ENCODE data around the gene AQP12A.

AQP12A gene

GRCh38 chr2:240724431-240724830, 32.8 kb downstream of the AQP12A start:
- no peak for FAIRE-seq
- DNase-seq (ENCODE audit: insufficient read length, low spot score) = no peak
- TF ChIP-seq, protein P1, sequence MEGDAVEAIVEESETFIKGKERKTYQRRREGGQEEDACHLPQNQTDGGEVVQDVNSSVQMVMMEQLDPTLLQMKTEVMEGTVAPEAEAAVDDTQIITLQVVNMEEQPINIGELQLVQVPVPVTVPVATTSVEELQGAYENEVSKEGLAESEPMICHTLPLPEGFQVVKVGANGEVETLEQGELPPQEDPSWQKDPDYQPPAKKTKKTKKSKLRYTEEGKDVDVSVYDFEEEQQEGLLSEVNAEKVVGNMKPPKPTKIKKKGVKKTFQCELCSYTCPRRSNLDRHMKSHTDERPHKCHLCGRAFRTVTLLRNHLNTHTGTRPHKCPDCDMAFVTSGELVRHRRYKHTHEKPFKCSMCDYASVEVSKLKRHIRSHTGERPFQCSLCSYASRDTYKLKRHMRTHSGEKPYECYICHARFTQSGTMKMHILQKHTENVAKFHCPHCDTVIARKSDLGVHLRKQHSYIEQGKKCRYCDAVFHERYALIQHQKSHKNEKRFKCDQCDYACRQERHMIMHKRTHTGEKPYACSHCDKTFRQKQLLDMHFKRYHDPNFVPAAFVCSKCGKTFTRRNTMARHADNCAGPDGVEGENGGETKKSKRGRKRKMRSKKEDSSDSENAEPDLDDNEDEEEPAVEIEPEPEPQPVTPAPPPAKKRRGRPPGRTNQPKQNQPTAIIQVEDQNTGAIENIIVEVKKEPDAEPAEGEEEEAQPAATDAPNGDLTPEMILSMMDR (IDR thresholded peaks at IDR 0.05; ENCODE audit: insufficient read depth, missing control alignments) = no peak

DNA sequence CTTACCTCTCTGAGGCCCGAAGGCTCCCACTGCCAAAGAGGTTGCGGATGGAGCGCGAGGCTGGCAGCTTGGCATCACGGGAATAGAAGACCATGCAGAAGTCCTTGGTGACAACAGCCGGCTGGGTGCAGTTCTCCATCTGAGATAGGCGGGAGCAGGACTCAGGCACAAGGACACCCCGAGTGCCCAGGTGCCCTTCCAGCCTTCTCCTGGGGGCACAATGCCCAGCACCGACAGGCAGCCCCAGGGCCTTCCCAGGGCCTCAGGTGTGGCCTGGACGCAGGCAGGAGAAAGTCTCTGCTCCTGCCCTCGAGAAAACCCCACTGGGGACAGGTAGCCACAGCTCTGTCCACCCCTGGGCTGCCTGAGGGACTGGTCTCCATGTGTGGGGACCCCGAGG, 33.6 kb downstream of the AQP12A start:
- TF ChIP-seq, protein P1 (IDR thresholded peaks at IDR 0.05; ENCODE audit: insufficient read depth, missing control alignments) = no peak
- DNase-seq (ENCODE audit: insufficient read length, low spot score) = no peak
- no peak for FAIRE-seq

- TF ChIP-seq, protein P1 (IDR thresholded peaks at IDR 0.05; ENCODE audit: insufficient read depth, missing control alignments) = no peak
- FAIRE-seq (no peak), DNase-seq (ENCODE audit: insufficient read length, low spot score) (no peak)
Observed at GRCh38 chr2:240725671-240726070, 34.0 kb downstream of the AQP12A start.

DNA sequence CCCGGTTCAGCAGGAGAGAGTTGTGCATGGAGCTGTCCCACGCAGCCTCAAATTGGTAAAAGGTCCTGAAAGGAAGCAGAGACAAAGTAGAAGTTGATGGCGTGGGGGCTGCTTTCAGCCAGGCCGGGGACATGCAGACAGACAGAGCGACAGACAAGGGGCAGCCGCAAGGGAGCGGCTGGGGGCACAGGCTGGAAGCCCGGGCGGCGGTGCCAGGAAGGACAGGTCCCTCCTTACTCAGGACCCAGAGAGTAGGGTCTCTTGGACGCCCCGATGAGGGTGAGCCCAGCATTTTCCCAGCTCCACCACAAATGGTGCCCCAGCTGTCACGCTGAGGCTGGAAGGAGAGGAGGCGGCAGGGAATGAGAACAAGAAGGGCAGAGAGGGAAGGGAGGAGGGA, 35.2 kb downstream of the AQP12A start:
- FAIRE-seq = no peak
- TF ChIP-seq, protein P1 (IDR thresholded peaks at IDR 0.05; ENCODE audit: insufficient read depth, missing control alignments) = no peak
- DNase-seq (ENCODE audit: insufficient read length, low spot score) = no peak

DNA sequence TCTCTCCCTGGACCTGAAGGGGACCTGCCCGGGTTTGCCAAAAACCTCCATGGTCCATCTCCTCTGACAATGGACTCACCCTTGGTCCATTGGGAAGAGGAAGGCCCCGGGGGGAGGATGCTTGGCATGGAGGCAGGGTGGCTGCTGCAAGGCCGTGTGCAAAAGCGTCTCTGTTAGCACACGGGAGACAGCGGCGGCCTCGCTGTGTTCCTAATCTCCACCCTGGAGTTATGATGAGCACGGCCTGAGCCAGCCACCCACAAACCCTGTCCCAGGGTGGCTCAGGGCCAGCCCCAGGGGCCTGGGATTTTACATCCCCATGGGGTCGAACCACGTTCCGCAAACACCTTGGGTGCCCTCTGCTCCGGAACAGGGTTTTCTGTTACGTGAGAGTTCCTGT, 35.8 kb downstream of the AQP12A start:
- no peak for DNase-seq (ENCODE audit: insufficient read length, low spot score)
- TF ChIP-seq, protein P1 (IDR thresholded peaks at IDR 0.05; ENCODE audit: insufficient read depth, missing control alignments) = no peak
- no peak for FAIRE-seq

GRCh38 chr2:240727913-240728312, 36.2 kb downstream of the AQP12A start:
- TF ChIP-seq, protein P1 (IDR thresholded peaks at IDR 0.05; ENCODE audit: insufficient read depth, missing control alignments) = no peak
- DNase-seq (ENCODE audit: insufficient read length, low spot score) = no peak
- no peak for FAIRE-seq

DNA sequence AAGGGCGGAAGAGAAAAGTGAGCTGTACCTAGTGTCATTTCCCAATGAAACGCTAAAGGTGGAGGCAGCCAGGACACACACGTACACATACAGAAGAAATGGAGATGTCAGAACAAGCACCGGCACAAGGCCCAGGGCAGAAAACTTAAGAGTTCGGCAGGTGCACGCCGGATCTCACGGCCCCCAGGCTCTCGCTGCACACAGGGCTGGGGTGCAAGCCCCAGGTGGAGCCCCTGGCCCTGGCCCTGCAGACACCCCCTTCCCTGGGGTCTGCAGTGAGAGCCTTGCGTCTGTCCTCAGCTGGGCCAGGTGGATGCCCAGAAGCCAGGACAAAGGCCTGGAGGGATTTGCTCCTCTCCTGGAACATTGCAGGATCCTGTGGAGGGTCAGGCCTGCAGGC, 36.7 kb downstream of the AQP12A start:
- FAIRE-seq (no peak), DNase-seq (ENCODE audit: insufficient read length, low spot score) (no peak)
- TF ChIP-seq, protein P1 (IDR thresholded peaks at IDR 0.05; ENCODE audit: insufficient read depth, missing control alignments) = no peak

Measured in D721Med (cell line).